GM12878 (cell line): ENCODE results near the gene TEX10.

Source experiments
- BCL11A ChIP-seq: IDR thresholded peaks from 2 replicates; pipeline ENCODE4 v1.6.1; 2011; ENCODE audit warnings: low read depth, low read length
- CEBPZ ChIP-seq: fragments of 150-350 bp; IDR thresholded peaks from 2 replicates; pipeline ENCODE4 v1.6.1; 2016; ENCODE audit warnings: low read depth, low read length
- CREB1 ChIP-seq: IDR thresholded peaks from 2 replicates; pipeline ENCODE4 v1.6.1; 2012; ENCODE audit warnings: low read depth, mild to moderate bottlenecking, inconsistent platforms
- DPF2 ChIP-seq: fragments of 450-650 bp; IDR thresholded peaks from 2 replicates; pipeline ENCODE4 v1.6.1; 2017; ENCODE audit warnings: mild to moderate bottlenecking
- FOXM1 ChIP-seq: IDR thresholded peaks from 2 replicates; pipeline ENCODE4 v1.6.1; 2012; ENCODE audit warnings: low read depth, mild to moderate bottlenecking, inconsistent platforms, low read length, moderate library complexity
- GATAD2B ChIP-seq: fragments of 450-650 bp; conservative IDR thresholded peaks from 2 replicates; pipeline ENCODE4 v1.6.1; 2017; ENCODE audit warnings: low read depth, mild to moderate bottlenecking, moderate library complexity
- IRF5 ChIP-seq: fragments of 450-650 bp; IDR thresholded peaks from 2 replicates; pipeline ENCODE4 v1.6.1; 2017; ENCODE audit warnings: borderline replicate concordance
- TF ChIP-seq, protein P1 (sequence below): IDR thresholded peaks from 2 replicates; pipeline ENCODE4 v1.6.1; 2011; ENCODE audit warnings: low read depth, low read length, improper control_type of control experiment, borderline replicate concordance
- TF ChIP-seq, protein P2 (sequence below): IDR thresholded peaks from 2 replicates; pipeline ENCODE4 v1.6.1; 2011; ENCODE audit warnings: mild to moderate bottlenecking, low read depth, low read length, moderate library complexity; ENCODE audit not compliant: insufficient replicate concordance

GRCh38 chr9:100296407-100296806 is 56.3 kb downstream of the TEX10 start:
- TF ChIP-seq BCL11A (no peak), GATAD2B (no peak), IRF5 (no peak), CREB1 (no peak), DPF2 (no peak), CEBPZ (no peak), FOXM1 (no peak)
- TF ChIP-seq, protein P1, sequence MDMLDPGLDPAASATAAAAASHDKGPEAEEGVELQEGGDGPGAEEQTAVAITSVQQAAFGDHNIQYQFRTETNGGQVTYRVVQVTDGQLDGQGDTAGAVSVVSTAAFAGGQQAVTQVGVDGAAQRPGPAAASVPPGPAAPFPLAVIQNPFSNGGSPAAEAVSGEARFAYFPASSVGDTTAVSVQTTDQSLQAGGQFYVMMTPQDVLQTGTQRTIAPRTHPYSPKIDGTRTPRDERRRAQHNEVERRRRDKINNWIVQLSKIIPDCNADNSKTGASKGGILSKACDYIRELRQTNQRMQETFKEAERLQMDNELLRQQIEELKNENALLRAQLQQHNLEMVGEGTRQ, result no peak
- TF ChIP-seq, protein P2, sequence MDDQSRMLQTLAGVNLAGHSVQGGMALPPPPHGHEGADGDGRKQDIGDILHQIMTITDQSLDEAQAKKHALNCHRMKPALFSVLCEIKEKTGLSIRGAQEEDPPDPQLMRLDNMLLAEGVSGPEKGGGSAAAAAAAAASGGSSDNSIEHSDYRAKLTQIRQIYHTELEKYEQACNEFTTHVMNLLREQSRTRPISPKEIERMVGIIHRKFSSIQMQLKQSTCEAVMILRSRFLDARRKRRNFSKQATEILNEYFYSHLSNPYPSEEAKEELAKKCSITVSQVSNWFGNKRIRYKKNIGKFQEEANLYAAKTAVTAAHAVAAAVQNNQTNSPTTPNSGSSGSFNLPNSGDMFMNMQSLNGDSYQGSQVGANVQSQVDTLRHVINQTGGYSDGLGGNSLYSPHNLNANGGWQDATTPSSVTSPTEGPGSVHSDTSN, result no peak
